ENCODE measurements around the gene CCNQ.

- TF ChIP-seq EP300 (IDR thresholded peaks at IDR 0.05; ENCODE audit: borderline replicate concordance), result no peak
- TF ChIP-seq RAD21 (IDR thresholded peaks at IDR 0.05; ENCODE audit: low read depth), result no peak
- TF ChIP-seq TEAD4 (IDR thresholded peaks at IDR 0.05), result no peak
- TF ChIP-seq FOXM1 (IDR thresholded peaks at IDR 0.05; ENCODE audit: borderline replicate concordance, low read depth), result no peak
- TF ChIP-seq CEBPB (IDR thresholded peaks at IDR 0.05), result no peak
- no peak for TF ChIP-seq CREB1 (IDR thresholded peaks at IDR 0.05; ENCODE audit: low read depth)
- TF ChIP-seq EGR1 (IDR thresholded peaks at IDR 0.05), result no peak
- no peak for TF ChIP-seq YY1 (IDR thresholded peaks at IDR 0.05; ENCODE audit: low read depth)
Measured at GRCh38 chrX:153549231-153549630, 49.7 kb downstream of the CCNQ start.

Measured in Ishikawa (cell line).